ENCODE results near the gene PRLR. TPM values are rescaled to one million over a fixed set of nuclear protein-coding genes. Genes with fewer than 3 reads are reported as not detected.
"Not testable (repeated sequence)": the region's sequence is repeated elsewhere in the genome, so short reads cannot be mapped to it uniquely, and the experiment has no call there.

The PRLR gene
- 0.12 and 1.1 TPM in 2 replicates for total RNA-seq (2014; rRNA removed; shearing (Covaris generic))

- peak; percentile 32 for DNase-seq (ENCODE audit: low spot score)
These were observed at the start of gene PRLR for GRCh38 chr5:35230038-35230611. PRLR (minus strand) TSS chr5:35230487; CDS start chr5:35089620, 140,867 bp downstream.

GRCh38 chr5:35274839-35275509 lies 44.7 kb upstream of the PRLR start:
- DNase-seq (ENCODE audit: low spot score) = no peak

DNA sequence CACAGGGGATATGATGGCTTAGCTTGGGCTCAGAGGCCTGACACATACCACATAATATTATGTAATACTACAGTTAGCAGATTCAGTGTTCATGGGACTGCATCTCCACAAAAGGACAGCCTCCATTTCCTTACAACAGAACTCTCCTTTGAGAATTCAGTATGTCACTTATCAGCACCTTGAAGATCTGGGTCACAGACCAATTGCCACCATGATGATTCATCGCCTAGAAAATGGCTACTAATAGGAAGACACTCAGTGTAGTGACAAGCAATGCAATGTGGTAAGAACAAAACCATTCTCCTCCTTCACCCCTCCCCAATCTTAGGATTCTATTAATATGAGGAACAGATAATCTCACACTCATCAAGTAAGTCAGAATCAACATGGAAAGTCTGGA lies 38.7 kb upstream of the PRLR start:
- no peak for DNase-seq (ENCODE audit: low spot score)

GRCh38 chr5:35266276-35266675 lies 36.0 kb upstream of the PRLR start:
- no peak for DNase-seq (ENCODE audit: low spot score)

DNA sequence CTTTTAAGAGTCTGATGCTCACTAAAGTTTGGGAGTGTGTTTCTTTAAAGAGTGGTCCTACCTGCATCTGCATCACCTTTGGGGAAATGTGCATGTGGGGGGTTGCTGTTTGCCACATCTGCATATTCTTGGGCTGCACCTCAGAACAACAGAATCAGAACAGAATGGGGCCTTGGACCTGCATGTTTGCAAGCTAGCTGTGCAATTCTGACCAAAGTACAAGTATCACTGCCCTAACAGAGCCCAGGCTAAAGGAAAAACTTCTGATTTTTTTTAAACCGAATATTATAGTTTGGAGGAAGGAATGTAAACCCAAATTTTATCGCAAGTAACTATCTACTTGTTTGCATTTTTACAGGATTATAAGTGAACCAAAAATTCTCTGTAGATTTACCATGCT lies 34.2 kb upstream of the PRLR start:
- no peak for DNase-seq (ENCODE audit: low spot score)

- DNase-seq (ENCODE audit: low spot score) = no peak
These were observed 33.1 kb upstream of the PRLR start for GRCh38 chr5:35263266-35263877.

DNA sequence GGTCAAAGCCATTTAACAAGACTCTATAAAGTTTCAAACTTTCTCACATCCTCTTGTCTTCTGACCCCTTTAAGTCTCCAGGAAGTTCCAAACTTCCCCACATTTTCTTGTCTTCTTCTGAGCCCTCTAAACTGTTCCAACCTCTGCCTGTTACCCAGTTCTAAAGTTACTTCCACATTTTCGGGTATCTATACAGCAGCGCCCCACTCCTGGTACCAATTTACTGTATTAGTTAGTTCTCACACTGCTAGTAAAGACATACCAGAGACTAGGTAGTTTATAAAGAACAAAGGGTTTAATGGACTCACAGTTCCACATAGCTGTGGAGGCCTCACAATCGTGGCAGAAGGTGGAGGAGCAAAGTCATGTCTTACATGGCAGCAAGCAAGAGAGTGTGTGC lies 23.3 kb upstream of the PRLR start:
- DNase-seq (ENCODE audit: low spot score) = no peak

- no peak for DNase-seq (ENCODE audit: low spot score)
These were observed 22.7 kb upstream of the PRLR start for GRCh38 chr5:35252963-35253362.

GRCh38 chr5:35248843-35249780 lies 18.8 kb upstream of the PRLR start:
- DNase-seq (ENCODE audit: low spot score) = peak; percentile 34

GRCh38 chr5:35247648-35248034 lies 17.4 kb upstream of the PRLR start:
- DNase-seq (ENCODE audit: low spot score) = peak; percentile 62

DNA sequence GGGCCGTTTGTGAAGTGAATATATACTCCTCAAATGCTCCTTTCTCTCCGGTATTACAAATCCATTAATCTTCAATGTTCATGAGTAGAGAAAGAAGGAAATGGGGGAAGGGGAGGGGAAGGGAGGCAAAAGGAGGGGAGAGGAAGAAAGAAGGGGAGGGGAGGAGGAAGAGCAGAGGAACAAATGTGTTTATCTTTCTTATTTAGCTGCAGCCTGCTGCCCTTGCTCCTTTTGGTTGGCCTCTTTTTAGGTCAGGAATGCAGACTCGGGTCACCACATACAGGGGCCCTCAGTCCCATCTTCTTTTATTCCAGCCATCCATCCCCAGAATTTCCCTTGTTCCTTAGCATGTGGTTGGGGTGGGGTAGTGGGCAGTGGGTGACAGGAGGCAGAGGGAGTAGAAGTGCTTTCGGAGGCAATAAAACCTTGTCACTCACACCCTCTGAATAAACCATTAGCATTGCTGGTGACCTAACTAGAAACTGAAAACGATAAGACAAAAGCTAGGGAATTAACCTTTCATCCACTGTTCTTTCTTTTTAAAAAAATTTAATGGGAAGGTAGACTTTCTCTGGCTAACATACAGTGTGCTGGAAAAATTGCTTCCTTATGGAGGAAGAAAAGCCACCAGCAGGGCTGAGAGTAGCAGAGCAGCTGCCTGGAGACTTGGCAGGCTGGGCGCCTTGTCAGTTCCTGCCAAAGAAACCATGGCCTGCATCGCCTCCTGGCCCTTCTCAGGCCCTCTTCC lies 16.8 kb upstream of the PRLR start:
- DNase-seq (ENCODE audit: low spot score) = peak; percentile 50

- DNase-seq (ENCODE audit: low spot score) = peak; percentile 59
These were observed 16.1 kb upstream of the PRLR start for GRCh38 chr5:35246411-35246810.

- DNase-seq (ENCODE audit: low spot score) = not testable (repeated sequence)
These were observed 15.1 kb upstream of the PRLR start for GRCh38 chr5:35245371-35245770.

DNA sequence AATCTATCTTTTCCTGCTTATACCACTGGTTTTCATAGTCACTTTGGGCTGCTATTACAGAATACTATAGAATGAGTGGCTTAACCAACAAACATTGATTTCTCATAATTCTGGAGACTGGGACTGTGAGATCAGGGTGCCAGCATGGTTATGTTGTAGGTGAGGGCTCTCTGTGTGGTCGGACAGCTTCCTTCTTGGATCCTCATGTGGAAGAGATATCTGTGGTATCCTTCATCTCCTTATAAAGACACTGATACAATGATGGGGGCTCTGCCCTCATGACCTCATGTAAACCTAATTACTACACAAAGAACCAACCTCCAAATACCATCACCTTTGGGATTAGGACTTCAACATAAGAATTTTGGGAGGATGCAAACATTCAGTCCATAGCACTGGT lies 13.9 kb upstream of the PRLR start:
- DNase-seq (ENCODE audit: low spot score) = no peak

DNA sequence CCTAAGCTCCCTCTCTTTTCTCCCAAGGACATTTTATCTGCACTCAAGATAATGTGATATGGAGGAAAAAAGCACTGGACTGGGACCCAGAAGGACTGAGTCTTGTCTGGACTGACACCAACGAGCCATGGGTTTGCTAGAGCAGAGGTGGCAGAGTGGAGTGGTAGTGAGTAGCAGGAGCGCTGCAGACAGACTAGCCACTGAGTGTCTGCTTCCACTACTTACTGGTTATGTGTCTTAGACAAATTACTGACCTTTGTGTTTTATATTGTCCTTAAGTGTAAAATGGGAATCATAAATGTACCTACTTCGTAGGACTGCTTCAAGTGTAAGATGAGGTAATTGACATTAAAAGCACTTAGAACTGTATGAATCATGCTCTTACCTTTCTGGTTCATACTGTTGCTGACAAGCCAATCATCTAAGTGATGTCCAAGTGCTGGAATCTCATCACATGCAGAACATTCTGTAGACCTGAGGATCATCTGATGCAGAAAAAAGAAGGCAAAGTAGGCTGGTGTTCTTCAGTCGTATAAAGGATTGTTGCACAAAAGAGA lies 12.5 kb upstream of the PRLR start:
- DNase-seq (ENCODE audit: low spot score) = no peak

GRCh38 chr5:35240892-35241291 lies 10.6 kb upstream of the PRLR start:
- no peak for DNase-seq (ENCODE audit: low spot score)

GRCh38 chr5:35239911-35240610 lies 9.8 kb upstream of the PRLR start:
- DNase-seq (ENCODE audit: low spot score) = no peak

- DNase-seq (ENCODE audit: low spot score) = no peak
These were observed 9.2 kb upstream of the PRLR start for GRCh38 chr5:35239476-35239875.

DNA sequence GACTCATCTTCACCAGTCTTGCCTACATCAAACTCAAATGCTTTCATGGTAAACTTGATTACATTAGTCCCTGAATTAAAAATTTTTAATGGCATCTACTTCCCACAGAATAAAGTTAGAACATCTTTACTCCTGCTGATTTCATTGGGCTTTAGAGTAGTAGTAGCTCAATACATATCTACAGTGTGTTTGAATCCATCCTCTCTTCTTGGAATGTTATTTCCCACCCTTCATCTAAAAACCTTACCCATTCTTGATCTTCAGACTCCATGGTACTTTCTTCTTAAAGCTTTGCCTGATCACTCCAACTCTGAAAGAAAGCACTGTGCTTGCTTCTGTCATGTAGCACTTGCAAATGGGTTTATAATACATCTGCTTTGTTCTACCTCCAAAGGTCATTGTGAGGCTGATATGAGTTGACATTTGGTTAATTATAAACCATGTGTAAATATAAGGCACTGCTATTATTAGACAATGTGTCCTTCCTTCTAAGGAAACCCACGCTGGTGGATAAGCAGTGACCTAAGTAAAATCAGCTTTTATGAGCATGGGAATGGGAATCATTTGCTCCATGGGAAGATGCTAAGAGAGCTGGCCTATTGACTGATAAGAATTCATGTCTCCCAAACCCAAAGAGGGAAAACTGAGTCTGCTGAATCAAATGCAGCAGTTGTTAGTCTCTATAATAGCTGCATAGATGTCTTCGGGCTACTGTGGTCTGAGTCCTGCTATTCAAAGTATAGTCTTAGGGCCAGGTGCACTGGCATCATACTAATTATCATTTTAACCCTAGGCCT lies 7.5 kb upstream of the PRLR start:
- no peak for DNase-seq (ENCODE audit: low spot score)

GRCh38 chr5:35236770-35237169 lies 6.5 kb upstream of the PRLR start:
- no peak for DNase-seq (ENCODE audit: low spot score)

Measured in H4 (cell line).